Gastroesophageal sphincter (tissue), 3 donors: Measurements from ENCODE around the gene NRG2.

Experiments used
- CTCF ChIP-seq, 4 experiments: fragments of 200-600 bp in 2 of 4; fragments of 450-650 bp in 2 of 4; sonication (generic) in 1 of 4; IDR thresholded peaks; one replicate each; pipeline ENCODE4 v1.5.1; 2017 to 2019; ENCODE audit warnings: antibody characterized with exemption in 4 of 4, mild to moderate bottlenecking in 2 of 4, moderate library complexity in 2 of 4
- EP300 ChIP-seq: sonication (generic); formaldehyde crosslinking; IDR thresholded peaks from one replicate; pipeline ENCODE4 v1.6.1; 2017; ENCODE audit warnings: antibody characterized with exemption, mild to moderate bottlenecking
- POLR2A ChIP-seq, 2 donors: fragments of 450-650 bp; IDR thresholded peaks; one replicate each; pipeline ENCODE4 v1.6.1; 2017; ENCODE audit warnings: antibody characterized with exemption in 2 of 2, mild to moderate bottlenecking in 2 of 2, moderate library complexity in 1 of 2

GRCh38 chr5:139910901-139911300 is 132.2 kb downstream of the NRG2 start:
- TF ChIP-seq EP300 (no peak), POLR2A (IDR thresholded peaks at IDR 0.05) (no peak), CTCF (IDR thresholded peaks at IDR 0.05) (no peak)
